Prostate gland (tissue), 2 donors: Measurements from ENCODE around the gene GSG1L. TPM values are rescaled to one million over a fixed set of nuclear protein-coding genes. Genes with fewer than 3 reads are reported as not detected.

Source experiments
- DNase-seq: peaks from one replicate; pipeline ENCODE4 v3.0.0-alpha.2; 2019; ENCODE audit warnings: low spot score
- H3K27ac ChIP-seq, 2 donors: fragments of 200-600 bp; sonication (generic); 2 replicates each; pipeline ENCODE4 v1.5.1; 2017 to 2019
- H3K27me3 ChIP-seq: fragments of 200-600 bp; sonication (generic); replicated peaks from 2 replicates; pipeline ENCODE4 v1.5.1; 2019; ENCODE audit not compliant: insufficient read depth
- H3K36me3 ChIP-seq, 2 donors: fragments of 200-600 bp; sonication (generic); 1 replicate in 1 of 2; 2 replicates in 1 of 2; pipeline versions ENCODE4 v1.5.1 to v1.8.1; 2017 to 2019
- H3K4me1 ChIP-seq: fragments of 200-600 bp; sonication (generic); replicated peaks from 2 replicates; pipeline ENCODE4 v1.5.1; 2019
- H3K4me3 ChIP-seq, 2 donors: fragments of 200-600 bp; sonication (generic); 2 replicates each; pipeline ENCODE4 v1.5.1; 2017 to 2019
- H3K9me3 ChIP-seq: fragments of 200-600 bp; sonication (generic); 2 replicates; pipeline ENCODE4 v1.5.1; 2017
- CTCF ChIP-seq, 4 experiments: fragments of 200-600 bp in 2 of 4; fragments of 450-650 bp in 2 of 4; sonication (generic) in 2 of 4; IDR thresholded peaks; 1 replicate in 3 of 4; 2 replicates in 1 of 4; pipeline ENCODE4 v1.5.1; 2016 to 2019; ENCODE audit warnings: antibody characterized with exemption in 4 of 4, mild to moderate bottlenecking in 2 of 4, moderate library complexity in 2 of 4
- POLR2A ChIP-seq: fragments of 450-650 bp; IDR thresholded peaks from one replicate; pipeline ENCODE4 v1.6.1; 2016; ENCODE audit warnings: antibody characterized with exemption, mild to moderate bottlenecking
- POLR2AphosphoS5 ChIP-seq: sonication (generic); formaldehyde crosslinking; IDR thresholded peaks from one replicate; pipeline ENCODE4 v1.6.1; 2017; ENCODE audit warnings: antibody characterized with exemption
- WGBS: methylation state at CpG from one replicate; pipeline ENCODE4 v1.1.5; 2018; 5-methylcytosine and 5-hydroxymethylcytosine counted together
- intact Hi-C: fragments of 100-400 bp; cut with DNase I; formaldehyde crosslinking; loops from one replicate; pipeline ENCODE4 v1.14.2; 2022
- total RNA-seq, 2 donors: library from RNA; depleted of rRNA; stranded (reverse); fragments of >200 nt; gene quantifications; one replicate each; pipeline ENCODE4 v1.1.0, GENCODE V29; 2016

GSG1L gene
- total RNA-seq, 2 donors from 2014 or later = 0.91 TPM; not detected in 1

DNA sequence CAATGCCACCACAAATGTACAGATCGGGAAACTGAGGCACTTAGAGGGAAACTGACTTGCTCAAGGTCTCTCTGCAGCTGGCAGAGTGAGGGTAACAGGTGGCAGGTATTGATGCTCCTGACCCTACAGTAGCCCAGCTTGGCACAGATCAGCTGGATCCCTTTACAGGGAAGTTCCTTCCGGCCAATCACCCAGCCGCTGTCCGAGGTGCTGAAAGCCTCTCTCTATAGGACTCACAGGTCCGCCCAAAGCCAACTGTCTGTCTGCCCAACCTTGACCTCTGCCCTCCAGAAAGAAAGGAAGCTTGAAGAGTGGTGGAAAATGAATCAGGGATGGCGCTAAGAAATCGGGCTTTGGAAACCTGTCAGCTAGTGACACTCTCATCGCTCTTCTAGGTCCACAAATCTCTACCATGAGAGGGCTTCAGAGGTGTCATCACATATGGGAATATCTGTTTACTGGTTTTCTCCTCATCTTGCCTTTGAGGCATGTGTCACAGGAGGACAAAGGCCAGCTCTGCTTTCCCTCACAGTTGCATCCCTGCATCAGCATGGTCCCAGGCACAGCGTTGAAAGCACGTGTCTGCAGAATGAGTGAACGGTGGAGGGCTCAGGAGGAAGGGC is 267.4 kb downstream of the GSG1L start:
- intact Hi-C loops = no loop called here
- no peak for TF ChIP-seq CTCF (IDR thresholded peaks at IDR 0.05)
- no peak for TF ChIP-seq POLR2AphosphoS5
- TF ChIP-seq POLR2A = no peak
- H3K27ac ChIP-seq = no peak overlapping the region
- no peaks in the 10 kb centered on the region for H3K9me3 ChIP-seq
- no peak overlapping the region for H3K4me3 ChIP-seq
- 41% methylated on average over 11 of the region's 11 CpGs for WGBS
- H3K27me3 ChIP-seq = no peaks in the 10 kb centered on the region
- H3K36me3 ChIP-seq = no peaks in the 10 kb centered on the region
- no peaks in the 10 kb centered on the region for H3K4me1 ChIP-seq
- DNase-seq = no peak

- H3K9me3 ChIP-seq = no peaks in the 10 kb centered on the region
- no peak for DNase-seq
- H3K4me3 ChIP-seq = no peak overlapping the region
- TF ChIP-seq POLR2AphosphoS5 (no peak), CTCF (IDR thresholded peaks at IDR 0.05) (no peak), POLR2A (no peak)
- no peaks in the 10 kb centered on the region for H3K27me3 ChIP-seq
- H3K36me3 ChIP-seq = no peaks in the 10 kb centered on the region
- intact Hi-C loops = no loop called here
- no peak overlapping the region for H3K27ac ChIP-seq
- H3K4me1 ChIP-seq = no peaks in the 10 kb centered on the region
Observed at GRCh38 chr16:27793249-27793622, 270.3 kb downstream of the GSG1L start.

DNA sequence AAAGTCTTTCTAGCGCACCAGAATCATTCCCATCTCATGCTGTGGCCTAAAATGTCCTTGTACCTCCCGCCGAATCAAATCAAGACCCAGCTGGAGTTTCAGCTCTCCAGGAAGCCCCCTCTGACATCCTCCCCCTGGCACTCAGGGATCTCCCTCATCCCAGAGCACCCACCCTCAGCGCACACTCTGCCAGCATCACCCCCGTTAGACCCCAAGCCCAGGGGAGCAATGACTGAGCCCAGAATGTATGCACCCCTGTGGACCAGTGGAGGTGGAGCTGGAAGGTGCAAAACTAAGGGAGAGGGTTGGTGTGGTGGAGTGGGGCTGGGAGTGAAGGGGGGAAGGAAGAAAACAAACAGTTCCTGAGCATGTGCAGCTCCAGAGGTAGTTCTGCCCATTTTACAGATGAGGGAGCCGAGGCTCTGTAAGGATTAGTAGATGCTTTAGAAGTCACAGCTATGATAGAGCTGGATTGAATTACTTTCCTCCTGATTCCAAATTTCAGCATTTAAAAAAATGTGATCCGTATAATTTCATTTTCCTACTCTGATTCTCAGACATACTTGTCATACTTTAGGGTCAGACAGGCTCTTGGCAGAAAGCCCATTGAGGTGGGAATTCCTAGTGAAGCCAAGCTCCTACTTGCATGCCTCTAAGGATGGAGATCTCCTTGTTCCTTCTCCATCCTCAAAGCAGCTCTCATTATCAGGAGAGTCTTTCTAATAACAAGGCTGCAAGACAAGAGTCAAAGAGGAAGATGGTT is 270.8 kb downstream of the GSG1L start:
- DNase-seq = no peak
- Histone ChIP-seq H3K4me1 (no peaks in the 10 kb centered on the region), H3K9me3 (no peaks in the 10 kb centered on the region), H3K36me3 (no peaks in the 10 kb centered on the region), H3K4me3 (no peak overlapping the region), H3K27ac (no peak overlapping the region), H3K27me3 (no peaks in the 10 kb centered on the region)
- no peak for TF ChIP-seq POLR2A
- TF ChIP-seq POLR2AphosphoS5 = no peak
- no peak for TF ChIP-seq CTCF (IDR thresholded peaks at IDR 0.05)
- intact Hi-C loops = no loop called here
- 89% methylated on average over 7 of the region's 7 CpGs for WGBS

DNA sequence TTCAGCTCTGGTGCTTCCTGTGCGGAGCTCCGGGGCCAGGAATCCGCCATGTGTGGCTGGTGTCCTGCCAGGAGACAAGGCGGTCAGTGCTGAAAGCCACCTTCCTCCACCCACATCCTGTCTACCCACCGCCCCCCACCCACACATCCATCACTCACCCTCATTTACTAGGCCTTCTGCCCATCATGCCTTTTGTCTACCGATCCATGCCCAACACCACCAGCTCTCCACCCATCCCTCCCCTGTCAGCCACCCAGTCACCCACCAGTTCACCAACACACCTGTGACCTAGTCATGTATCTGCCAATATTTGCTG is 272.2 kb downstream of the GSG1L start:
- no peaks in the 10 kb centered on the region for H3K4me1 ChIP-seq
- H3K4me3 ChIP-seq = no peak overlapping the region
- DNase-seq = no peak
- no peak overlapping the region for H3K27ac ChIP-seq
- intact Hi-C loops = no loop called here
- no peak for TF ChIP-seq CTCF (IDR thresholded peaks at IDR 0.05)
- no peak for TF ChIP-seq POLR2A
- no peak for TF ChIP-seq POLR2AphosphoS5
- WGBS = 67% methylated on average over 6 of the region's 6 CpGs
- no peaks in the 10 kb centered on the region for H3K36me3 ChIP-seq
- H3K9me3 ChIP-seq = no peaks in the 10 kb centered on the region
- H3K27me3 ChIP-seq = no peaks in the 10 kb centered on the region
